Stimulated activated memory B cell treated with anti-CD40 and anti-IgM and Interleukin-4, amounts not matched to agents 10 μg/mL and 1 μg/mL and 100 μg/mL, for 72 hours (primary cell): ENCODE measurements around the gene DPAGT1.
"Not testable (repeated sequence)": the region's sequence is repeated elsewhere in the genome, so short reads cannot be mapped to it uniquely, and the experiment has no call there.

ENCODE experiments used
- ATAC-seq: fragments of 150-1000 bp; cut with Tn5 transposase; 2 replicates; pipeline ENCODE4 v1.10.0; 2021
- H3K27ac Mint-ChIP-seq: one replicate; pipeline ENCODE4 v1.8.0; 2022; ENCODE audit warnings: mild to moderate bottlenecking, mixed read lengths
- H3K27me3 Mint-ChIP-seq: one replicate; pipeline ENCODE4 v1.8.0; 2022; ENCODE audit warnings: mixed read lengths
- H3K36me3 Mint-ChIP-seq: one replicate; pipeline ENCODE4 v1.8.0; 2022; ENCODE audit warnings: mixed read lengths
- H3K4me1 Mint-ChIP-seq: one replicate; pipeline ENCODE4 v1.8.0; 2022; ENCODE audit warnings: mixed read lengths
- H3K4me3 Mint-ChIP-seq: one replicate; pipeline ENCODE4 v1.8.0; 2022; ENCODE audit warnings: mild to moderate bottlenecking, moderate library complexity, mixed read lengths
- H3K9me3 Mint-ChIP-seq: one replicate; pipeline ENCODE4 v1.8.0; 2022; ENCODE audit warnings: mixed read lengths

The DPAGT1 gene

DNA sequence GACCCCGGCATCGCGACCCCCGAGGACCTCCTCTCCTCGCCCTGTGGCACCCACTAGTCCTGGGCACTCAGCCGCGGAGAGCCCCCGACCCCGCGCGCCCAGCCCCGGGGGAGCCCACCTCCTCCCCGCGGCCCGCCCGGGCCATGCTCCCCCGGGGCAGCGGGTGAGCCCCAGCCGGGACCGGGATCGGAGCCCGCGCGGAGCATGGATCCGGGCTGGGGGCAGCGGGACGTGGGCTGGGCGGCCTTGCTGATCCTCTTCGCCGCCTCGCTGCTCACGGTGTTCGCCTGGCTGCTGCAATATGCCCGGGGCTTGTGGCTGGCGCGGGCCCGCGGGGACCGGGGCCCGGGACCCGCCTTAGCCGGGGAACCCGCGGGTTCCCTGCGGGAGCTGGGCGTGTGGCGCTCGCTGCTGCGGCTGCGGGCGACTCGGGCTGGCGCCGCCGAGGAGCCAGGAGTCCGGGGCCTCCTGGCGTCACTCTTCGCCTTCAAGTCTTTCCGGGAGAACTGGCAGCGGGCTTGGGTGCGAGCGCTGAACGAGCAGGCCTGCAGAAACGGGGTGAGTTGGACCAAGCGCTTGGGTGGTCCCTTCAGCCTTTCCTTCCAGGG lies 6.0 kb upstream of the DPAGT1 start:
- Mint-ChIP-seq H3K27ac (no peak overlapping the region), H3K27me3 (no peaks in the 10 kb centered on the region), H3K36me3 (peaks cover 19% of the 10 kb centered on the region), H3K9me3 (no peaks in the 10 kb centered on the region), H3K4me3 (peak overlapping the region; percentile 88), H3K4me1 (peaks cover 34% of the 10 kb centered on the region)
- peak; percentile 60 for ATAC-seq

DNA sequence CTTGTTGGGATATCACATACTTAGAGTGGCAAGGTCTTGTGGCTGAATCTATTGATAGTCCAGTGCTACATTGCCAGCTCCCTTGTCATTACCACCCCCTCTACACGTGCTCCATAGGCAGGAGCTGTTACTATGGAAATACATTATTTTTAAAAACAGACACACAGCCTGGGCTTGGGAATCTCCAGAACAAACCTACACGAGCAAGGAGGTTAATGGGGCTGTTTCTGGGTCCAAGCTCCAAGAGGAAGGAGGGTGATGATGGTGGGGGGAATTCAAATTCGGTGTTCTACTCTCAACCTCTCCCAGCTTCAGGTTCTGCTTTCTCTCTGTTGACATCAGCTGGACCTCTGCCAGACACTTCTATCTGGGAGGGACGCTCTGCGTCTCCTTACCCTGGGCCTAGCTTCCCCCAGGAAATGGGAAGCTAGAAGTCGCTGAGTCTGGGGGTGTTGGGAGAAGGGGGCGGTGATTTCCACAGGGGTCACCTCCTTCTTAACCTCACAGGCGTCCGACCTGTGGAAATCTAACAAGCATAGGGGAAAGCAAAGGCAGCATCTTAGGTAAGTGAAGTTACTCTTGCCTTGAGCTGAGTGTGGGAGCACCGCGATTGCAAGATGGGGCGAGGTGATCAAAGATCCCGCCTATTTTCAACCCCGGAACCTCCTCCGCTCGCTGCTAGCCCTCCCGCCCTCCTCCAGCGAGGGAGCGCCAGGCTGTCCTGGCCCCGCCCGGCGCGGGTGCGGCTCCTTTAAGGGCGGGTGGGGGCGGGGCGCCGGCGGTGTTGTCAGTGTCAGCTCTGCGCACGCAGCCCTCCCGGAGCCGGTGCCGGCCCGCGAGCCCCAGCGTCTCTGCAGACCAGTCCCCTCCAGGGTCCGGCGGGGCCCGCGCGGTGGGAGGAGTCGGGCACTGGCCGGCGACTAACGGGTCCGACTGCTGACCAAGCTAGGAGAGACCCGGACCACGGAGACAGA lies 5.2 kb upstream of the DPAGT1 start, which contains the start of gene C2CD2L:
TSS of gene C2CD2L (plus strand) at position 781 of the 974 bp plus-strand sequence. CDS start 398 bp downstream, outside the sequence.
- H3K36me3 Mint-ChIP-seq, result peaks cover 16% of the 10 kb centered on the region
- H3K9me3 Mint-ChIP-seq, result no peaks in the 10 kb centered on the region
- peaks cover 34% of the 10 kb centered on the region for H3K4me1 Mint-ChIP-seq
- H3K4me3 Mint-ChIP-seq, result peak within 1 kb of the TSS; percentile 88
- peak; percentile 95 for ATAC-seq
- H3K27me3 Mint-ChIP-seq, result no peaks in the 10 kb centered on the region
- peak within 1 kb of the TSS; percentile 93 for H3K27ac Mint-ChIP-seq

DNA sequence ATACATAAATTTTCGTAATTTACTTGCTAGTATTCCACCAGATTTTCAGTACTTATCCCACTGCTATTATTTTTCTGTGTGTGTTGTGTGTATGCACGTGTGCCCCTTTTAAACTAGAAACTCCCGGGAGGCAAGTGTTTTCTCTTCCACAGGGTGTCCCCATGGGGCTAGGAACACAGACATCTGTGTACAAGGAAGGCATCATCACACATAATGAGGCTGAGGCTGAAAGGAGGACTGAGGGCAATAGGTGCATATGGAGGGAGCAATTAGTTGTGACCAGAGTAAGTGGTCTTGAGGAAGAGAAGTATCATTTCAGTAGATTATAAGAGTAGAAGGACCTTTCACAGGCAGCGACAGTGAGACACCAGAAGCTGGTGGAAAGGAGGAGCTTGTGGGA lies 2.1 kb upstream of the DPAGT1 start:
- Mint-ChIP-seq H3K27ac (no peak overlapping the region), H3K27me3 (no peaks in the 10 kb centered on the region), H3K4me1 (peaks cover 44% of the 10 kb centered on the region), H3K9me3 (no peaks in the 10 kb centered on the region), H3K4me3 (no peak overlapping the region), H3K36me3 (peaks cover 10% of the 10 kb centered on the region)
- ATAC-seq, result no peak

DNA sequence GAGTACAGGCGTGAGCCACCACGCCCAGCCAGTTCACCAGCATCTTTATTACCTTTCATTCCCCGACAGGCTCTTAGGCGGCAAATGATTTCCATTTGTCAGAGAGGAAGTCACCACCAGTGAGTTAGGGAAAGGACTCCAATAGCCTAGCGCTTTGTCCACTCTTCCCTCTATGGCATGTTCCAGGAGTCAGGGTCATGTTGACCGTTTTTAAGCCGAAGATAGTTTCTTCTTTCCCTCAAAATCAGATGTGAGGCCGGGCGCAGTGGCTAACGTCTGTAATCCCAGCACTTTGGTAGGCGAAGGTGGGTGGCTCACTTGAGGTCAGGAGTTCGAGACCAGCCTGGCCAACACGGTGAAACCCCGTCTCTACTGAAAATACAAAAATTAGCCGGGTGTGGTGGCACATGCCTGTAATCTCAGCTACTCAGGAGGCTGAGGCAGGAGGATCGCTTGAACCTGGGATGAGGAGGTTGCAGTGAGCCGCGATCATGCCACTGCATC lies 1.6 kb upstream of the DPAGT1 start:
- Mint-ChIP-seq H3K36me3 (peaks cover 16% of the 10 kb centered on the region), H3K4me1 (peaks cover 42% of the 10 kb centered on the region), H3K27ac (peak overlapping the region; percentile 93), H3K4me3 (peak overlapping the region; percentile 56)
- ATAC-seq, H3K9me3 Mint-ChIP-seq, H3K27me3 Mint-ChIP-seq: not testable (repeated sequence)

DNA sequence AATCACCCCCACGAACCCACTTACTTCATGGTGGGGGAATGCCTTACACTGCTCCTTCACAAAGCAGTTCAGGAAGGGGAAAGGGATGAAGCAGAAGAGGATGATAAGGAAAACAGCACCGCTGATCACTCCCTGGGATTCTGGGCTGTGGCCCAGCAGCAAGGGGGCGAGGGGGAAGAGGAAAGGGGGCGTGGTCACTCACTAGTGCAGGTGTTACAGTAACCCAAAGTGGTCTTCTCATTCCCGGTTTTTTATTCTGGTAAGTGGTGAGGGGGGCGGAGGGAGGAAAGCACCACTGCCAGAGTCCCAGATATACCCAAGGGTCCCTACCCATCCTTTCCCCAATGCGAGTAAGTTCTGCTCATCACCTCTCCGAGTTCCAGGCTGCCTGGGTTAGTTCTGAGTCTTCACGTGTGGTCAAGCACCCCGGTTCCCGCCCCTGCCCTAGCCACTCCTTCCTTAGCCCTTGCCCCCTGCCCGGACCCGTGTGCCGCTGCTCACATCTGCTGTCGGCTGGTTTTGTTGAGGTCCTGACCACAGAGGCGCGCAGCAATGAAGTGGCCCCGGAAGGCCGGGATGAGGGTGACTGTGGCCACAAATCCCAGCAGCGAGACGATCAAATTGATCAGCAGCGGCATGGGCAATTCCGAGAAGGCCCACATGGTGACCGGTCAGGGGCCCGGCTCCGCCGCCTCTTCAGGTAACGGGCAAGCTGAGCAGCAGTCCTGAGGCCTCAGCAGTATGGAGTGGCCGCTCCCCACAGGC lies 477 bp downstream of the DPAGT1 start:
- no peaks in the 10 kb centered on the region for H3K9me3 Mint-ChIP-seq
- peak overlapping the region; percentile 90 for H3K4me3 Mint-ChIP-seq
- peaks cover 31% of the 10 kb centered on the region for H3K36me3 Mint-ChIP-seq
- ATAC-seq, result peak; percentile 22
- H3K27ac Mint-ChIP-seq, result peak overlapping the region; percentile 93
- H3K4me1 Mint-ChIP-seq, result peaks cover 38% of the 10 kb centered on the region
- no peaks in the 10 kb centered on the region for H3K27me3 Mint-ChIP-seq

DNA sequence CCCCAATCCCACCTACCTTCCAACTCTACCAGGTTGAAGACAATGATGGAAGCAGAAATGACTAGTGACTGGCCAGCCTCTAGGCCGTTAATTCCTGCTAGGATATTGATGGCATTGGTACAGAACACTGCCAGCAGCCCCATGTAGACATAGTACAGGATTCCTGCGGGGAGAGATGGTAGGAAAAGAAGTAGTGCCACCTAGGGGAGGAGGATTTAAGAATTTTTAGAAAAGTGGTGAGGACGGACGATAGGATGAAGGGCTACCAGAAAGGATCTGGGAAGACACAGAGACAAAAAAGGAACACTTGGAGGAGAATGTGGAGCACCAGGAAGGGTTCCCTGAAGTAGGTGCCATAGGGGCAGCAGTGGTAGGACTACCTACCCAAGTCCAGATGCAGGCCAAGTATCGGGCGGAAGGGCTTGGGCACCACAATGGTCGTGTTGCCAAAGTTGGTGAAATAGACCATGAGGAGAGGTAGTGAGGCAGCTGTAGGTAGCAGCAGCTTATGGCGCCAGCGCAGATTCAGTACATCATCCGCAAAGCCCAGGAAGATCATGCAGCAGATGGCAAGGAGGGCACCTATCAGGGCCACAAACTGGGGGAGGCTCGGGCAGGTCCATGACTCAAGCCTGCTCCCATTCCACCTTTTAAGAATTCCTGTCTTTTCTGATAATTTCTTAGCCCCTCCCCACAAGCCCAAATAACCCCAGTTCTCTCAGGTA lies 1.2 kb downstream of the DPAGT1 start:
- Mint-ChIP-seq H3K27me3 (no peaks in the 10 kb centered on the region), H3K4me1 (peaks cover 41% of the 10 kb centered on the region), H3K9me3 (no peaks in the 10 kb centered on the region), H3K36me3 (peaks cover 31% of the 10 kb centered on the region), H3K4me3 (peak overlapping the region; percentile 90), H3K27ac (peak overlapping the region; percentile 93)
- no peak for ATAC-seq

DNA sequence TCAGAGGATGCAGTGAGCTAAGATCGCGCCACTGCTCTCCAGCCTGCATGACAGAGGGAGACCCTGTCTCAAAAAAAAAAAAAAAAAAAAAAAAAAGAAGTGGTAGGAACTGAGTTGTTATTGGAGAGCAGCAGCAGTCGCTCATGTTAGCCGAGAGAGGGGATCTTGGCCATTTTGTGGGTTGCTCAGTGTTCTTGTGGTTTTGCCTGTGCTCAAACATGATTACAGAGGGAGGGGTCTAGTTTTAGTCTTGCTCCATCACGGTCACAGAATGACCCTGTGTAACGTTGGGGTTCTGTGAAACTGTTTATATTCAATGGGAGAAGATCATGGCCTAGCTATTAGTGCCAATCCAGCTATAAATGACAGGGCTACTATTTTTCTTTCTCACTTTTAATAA lies 1.9 kb downstream of the DPAGT1 start:
- Mint-ChIP-seq H3K4me3 (no peak overlapping the region), H3K9me3 (no peaks in the 10 kb centered on the region), H3K4me1 (peaks cover 46% of the 10 kb centered on the region), H3K27ac (no peak overlapping the region), H3K27me3 (no peaks in the 10 kb centered on the region), H3K36me3 (peaks cover 31% of the 10 kb centered on the region)
- ATAC-seq, result no peak

DNA sequence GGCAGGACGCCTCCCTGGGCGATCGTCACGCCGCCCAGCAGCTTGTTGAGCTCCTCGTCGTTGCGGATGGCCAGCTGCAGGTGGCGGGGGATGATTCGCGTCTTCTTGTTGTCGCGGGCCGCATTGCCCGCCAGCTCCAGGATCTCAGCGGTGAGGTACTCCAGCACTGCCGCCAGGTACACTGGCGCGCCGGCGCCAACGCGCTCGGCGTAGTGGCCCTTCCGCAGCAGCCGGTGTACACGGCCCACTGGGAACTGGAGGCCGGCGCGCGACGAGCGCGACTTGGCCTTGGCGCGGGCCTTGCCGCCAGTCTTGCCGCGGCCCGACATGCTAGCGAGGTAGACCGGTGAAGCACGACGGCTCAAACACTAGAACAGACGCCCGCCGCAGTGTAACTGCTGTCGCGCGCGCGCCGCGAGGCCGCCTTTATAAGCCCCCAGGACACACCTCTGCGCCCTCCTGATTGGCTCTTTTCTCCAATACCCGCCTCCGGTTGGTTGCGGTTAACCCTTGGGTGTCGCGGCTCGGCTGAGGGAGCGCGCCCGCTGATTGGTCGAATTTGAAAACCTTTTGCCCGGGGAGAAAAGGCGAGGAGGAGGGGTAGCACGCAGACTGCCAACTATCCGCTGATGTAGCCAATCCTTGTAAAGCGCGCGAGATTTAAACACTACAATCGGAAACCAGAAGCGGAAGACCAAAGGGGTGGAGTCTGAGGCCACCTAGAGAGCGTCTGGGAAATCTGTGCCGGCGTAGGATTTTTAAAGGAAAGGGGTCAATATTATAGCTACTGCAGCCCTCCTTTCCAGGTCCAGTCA lies 6.4 kb downstream of the DPAGT1 start:
- Mint-ChIP-seq H3K27ac (peak overlapping the region; percentile 98), H3K36me3 (peaks cover 48% of the 10 kb centered on the region), H3K4me3 (peak overlapping the region; percentile 95), H3K4me1 (peaks cover 54% of the 10 kb centered on the region), H3K9me3 (no peaks in the 10 kb centered on the region), H3K27me3 (no peaks in the 10 kb centered on the region)
- ATAC-seq, result peak; percentile 98

DNA sequence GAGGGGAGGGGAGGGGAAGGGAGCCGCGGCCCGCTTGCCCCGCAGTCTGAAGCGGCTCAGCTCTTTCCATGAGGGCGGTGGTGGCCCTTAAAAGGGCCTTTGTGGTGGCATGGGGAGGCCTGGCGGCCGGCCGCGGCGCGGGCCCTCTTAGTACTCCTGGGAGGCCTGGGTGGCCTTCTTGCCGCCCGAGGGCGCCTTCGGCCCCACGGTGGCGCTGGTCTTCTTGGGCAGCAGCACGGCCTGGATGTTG lies 6.9 kb downstream of the DPAGT1 start:
- ATAC-seq, result peak; percentile 75
- Mint-ChIP-seq H3K36me3 (peaks cover 50% of the 10 kb centered on the region), H3K27me3 (no peaks in the 10 kb centered on the region), H3K4me1 (peaks cover 54% of the 10 kb centered on the region), H3K27ac (peak overlapping the region; percentile 98), H3K4me3 (peak overlapping the region; percentile 95), H3K9me3 (no peaks in the 10 kb centered on the region)

DNA sequence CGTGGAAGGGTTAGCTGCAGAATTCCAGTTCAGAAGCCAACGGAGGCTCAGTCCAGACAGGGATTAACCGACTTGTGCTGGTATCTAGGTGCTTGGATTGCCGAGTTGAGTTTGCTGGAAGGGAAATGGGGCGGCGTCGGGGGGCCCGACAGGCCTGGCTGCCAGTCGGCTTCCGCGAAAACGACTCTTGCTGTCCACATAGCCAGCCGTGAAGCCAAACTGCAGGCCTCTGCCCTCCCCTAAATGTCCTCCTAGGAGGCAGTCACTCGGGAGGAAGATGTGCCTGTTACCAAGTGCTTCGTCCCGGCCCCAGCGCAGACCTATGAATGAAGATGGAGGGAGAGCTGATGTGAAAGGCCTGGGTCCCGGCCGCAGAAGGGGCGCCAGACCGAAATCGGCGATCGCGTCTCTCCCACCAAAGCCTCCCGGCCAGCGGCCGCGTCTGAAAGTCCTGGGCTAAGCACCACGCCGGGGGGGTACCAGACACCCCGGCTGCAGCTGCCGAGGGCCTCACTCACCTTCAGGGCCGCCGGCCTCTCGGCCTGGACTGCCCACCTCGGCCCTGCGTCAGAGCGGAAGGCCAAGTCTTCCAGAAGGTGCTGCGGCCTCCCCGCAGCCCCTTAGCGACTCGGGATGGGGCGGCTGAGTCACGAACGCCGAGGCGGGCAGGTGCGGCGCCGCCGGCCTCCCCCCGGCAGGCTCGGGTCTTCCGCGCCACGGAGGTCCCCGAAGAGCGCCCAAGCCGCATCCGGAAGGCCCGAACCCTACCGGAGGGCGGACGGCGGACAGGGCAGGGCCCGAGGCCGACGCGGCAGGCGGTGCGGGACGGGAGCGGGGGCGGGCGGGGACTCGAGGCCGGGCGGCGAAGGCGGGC lies 7.5 kb downstream of the DPAGT1 start:
- H3K4me1 Mint-ChIP-seq, result peaks cover 53% of the 10 kb centered on the region
- no peaks in the 10 kb centered on the region for H3K9me3 Mint-ChIP-seq
- H3K4me3 Mint-ChIP-seq, result peak overlapping the region; percentile 95
- H3K27ac Mint-ChIP-seq, result peak overlapping the region; percentile 98
- H3K36me3 Mint-ChIP-seq, result peaks cover 52% of the 10 kb centered on the region
- H3K27me3 Mint-ChIP-seq, result no peaks in the 10 kb centered on the region
- peak; percentile 32 for ATAC-seq

DNA sequence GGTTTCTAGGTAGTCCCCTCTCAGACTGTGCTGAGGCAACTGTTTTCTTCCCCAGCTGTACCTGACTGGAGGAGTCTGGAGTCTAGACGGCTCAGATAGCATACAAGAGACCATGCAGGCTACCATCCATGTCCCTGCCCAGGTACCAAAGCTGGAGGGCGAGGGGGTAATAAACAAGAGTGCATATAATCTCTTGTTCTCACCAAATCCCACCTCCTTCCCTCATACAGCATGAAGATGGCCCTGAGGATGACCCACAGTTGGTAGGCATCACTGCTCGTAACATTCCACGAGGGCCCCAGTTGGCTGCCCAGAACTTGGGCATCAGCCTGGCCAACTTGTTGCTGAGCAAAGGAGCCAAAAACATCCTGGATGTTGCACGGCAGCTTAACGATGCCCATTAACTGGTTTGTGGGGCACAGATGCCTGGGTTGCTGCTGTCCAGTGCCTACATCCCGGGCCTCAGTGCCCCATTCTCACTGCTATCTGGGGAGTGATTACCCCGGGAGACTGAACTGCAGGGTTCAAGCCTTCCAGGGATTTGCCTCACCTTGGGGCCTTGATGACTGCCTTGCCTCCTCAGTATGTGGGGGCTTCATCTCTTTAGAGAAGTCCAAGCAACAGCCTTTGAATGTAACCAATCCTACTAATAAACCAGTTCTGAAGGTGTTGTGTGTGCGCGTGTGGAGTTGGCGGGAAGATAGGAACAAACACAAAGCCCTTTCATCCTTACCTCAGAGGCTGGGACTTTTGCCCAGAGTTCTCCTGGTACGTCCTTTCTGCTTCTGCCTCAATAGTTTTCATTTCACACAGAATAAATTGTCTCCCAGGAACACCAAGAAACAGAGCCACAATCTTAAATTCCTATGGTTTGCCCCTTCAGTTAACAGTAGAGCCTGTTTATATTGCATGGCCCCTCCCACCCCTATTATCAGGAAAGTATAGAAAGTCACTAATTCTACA lies 8.5 kb downstream of the DPAGT1 start:
- Mint-ChIP-seq H3K27me3 (no peaks in the 10 kb centered on the region), H3K4me3 (peak overlapping the region; percentile 95), H3K4me1 (peaks cover 47% of the 10 kb centered on the region), H3K36me3 (peaks cover 42% of the 10 kb centered on the region), H3K9me3 (no peaks in the 10 kb centered on the region), H3K27ac (peak overlapping the region; percentile 98)
- no peak for ATAC-seq

DNA sequence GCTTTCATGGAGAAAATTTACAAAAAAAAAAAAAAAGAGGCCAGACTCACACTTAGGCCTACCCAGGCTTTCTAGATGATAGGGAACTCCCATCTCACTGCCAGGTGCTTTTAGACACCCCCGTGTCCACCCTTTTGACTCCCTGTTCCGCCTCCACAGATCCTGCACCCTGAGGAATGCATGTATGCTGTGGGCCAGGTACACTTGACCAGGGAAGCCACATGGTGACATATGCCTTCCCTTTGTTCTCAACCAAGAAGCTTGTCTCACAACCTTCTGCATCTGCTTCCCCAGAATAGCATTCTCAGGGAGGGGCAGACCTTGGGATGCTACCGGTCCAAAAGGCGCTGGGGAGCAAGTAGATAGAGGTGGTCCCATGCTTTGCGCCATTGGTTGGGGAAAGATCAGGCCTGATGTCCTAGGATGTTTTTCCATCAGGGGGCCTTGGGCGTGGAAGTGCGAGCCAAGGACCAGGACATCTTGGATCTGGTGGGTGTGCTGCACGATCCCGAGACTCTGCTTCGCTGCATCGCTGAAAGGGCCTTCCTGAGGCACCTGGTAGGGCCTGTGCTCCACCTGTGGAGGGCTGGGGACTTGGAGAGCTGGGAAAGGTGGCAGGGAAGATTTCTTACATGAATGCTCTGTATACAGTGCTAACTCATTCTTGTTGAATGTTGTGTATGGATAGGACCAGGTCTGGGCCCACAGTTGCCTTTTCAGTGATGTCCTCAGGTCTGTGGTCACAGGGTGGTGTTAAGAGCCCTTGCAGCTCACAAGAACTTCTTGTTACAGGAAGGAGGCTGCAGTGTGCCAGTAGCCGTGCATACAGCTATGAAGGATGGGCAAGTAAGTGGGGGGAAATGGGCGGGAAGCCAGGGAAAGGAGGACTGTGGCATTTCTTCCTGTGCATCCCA lies 9.4 kb downstream of the DPAGT1 start:
- Mint-ChIP-seq H3K36me3 (peaks cover 34% of the 10 kb centered on the region), H3K4me1 (peaks cover 48% of the 10 kb centered on the region), H3K27ac (no peak overlapping the region), H3K9me3 (no peaks in the 10 kb centered on the region), H3K4me3 (peak overlapping the region; percentile 9), H3K27me3 (no peaks in the 10 kb centered on the region)
- no peak for ATAC-seq
